GM12878 (cell line): ENCODE results near the gene STRA6. TPM values are rescaled to one million over a fixed set of nuclear protein-coding genes. Genes with fewer than 3 reads are reported as not detected.
"Not testable (repeated sequence)": the region's sequence is repeated elsewhere in the genome, so short reads cannot be mapped to it uniquely, and the experiment has no call there.

Experiments
- ATAC-seq: fragments of 200-7000 bp; cut with Tn5 transposase; 3 replicates; pipeline ENCODE4 v1.9.1; 2020; ENCODE audit warnings: mild to moderate bottlenecking, moderate library complexity
- BruUV-seq: library from RNA; stranded (reverse); fragments of 400-500 nt; replicated peaks from 2 replicates; lab custom pipeline; 2021; lab: Mats Ljungman, UMichigan
- CTCF ChIA-PET: fragments of 300-600 bp; sonication (Branson Sonifier 250); formaldehyde crosslinking; extraction: SDS; loops from one replicate; lab custom pipeline; 2021; ENCODE audit warnings: inconsistent platforms; lab: Yijun Ruan, JAX
- POLR2A ChIA-PET: fragments of 350-600 bp; formaldehyde crosslinking; extraction: SDS; loops from one replicate; lab custom pipeline; 2021; ENCODE audit warnings: inconsistent platforms; lab: Charles Lee
- RAD21 ChIA-PET: fragments of 300-600 bp; sonication (Branson Sonifier 250); formaldehyde crosslinking; loops from one replicate; lab custom pipeline; 2023; ENCODE audit warnings: antibody characterized with exemption; ENCODE audit not compliant: unreplicated experiment; lab: Charles Lee
- SMC1A ChIA-PET: fragments of 300-600 bp; sonication (Branson Sonifier 250); formaldehyde crosslinking; loops from one replicate; lab custom pipeline; 2023; ENCODE audit not compliant: unreplicated experiment, uncharacterized antibody; lab: Charles Lee
- DNase-seq: peaks from one replicate; pipeline ENCODE4 v3.0.0-alpha.2; 2011; ENCODE audit warnings: low read depth, low spot score
- FAIRE-seq: peaks from 3 replicates; lab custom pipeline; 2011; peaks lifted over from hg19 to GRCh38; lab: Jason Lieb, UNC
- H2AFZ ChIP-seq: 2 replicates; pipeline ENCODE4 v1.6.0; 2011; ENCODE audit warnings: low read depth, low read length, control low read depth; ENCODE audit not compliant: control insufficient read depth
- H3K27ac ChIP-seq: 2 replicates; pipeline ENCODE4 v1.5.1; 2011; ENCODE audit warnings: control low read depth; ENCODE audit not compliant: control insufficient read depth, insufficient read depth
- H3K27me3 ChIP-seq, 2 experiments: replicated peaks in 1 of 2; 2 replicates each; pipeline versions ENCODE4 v1.6.0 to v1.6.1; 2011; ENCODE audit warnings: low read length in 1 of 2; ENCODE audit not compliant: control insufficient read depth in 2 of 2, insufficient read depth in 2 of 2
- H3K36me3 ChIP-seq, 2 experiments: 2 replicates each; pipeline ENCODE4 v1.5.1; 2011; ENCODE audit warnings: low read length in 1 of 2; ENCODE audit not compliant: control insufficient read depth in 2 of 2, insufficient read depth in 2 of 2
- H3K4me1 ChIP-seq: 2 replicates; pipeline ENCODE4 v1.6.1; 2011; ENCODE audit warnings: mild to moderate bottlenecking, low read length, moderate library complexity, mixed read lengths; ENCODE audit not compliant: control insufficient read depth, insufficient read depth
- H3K4me2 ChIP-seq: 2 replicates; pipeline ENCODE4 v1.6.0; 2011; ENCODE audit warnings: control low read depth; ENCODE audit not compliant: control insufficient read depth, insufficient read depth
- H3K4me3 ChIP-seq: fragments of 200-600 bp; sonication (generic); 2 replicates; pipeline ENCODE4 v1.5.1; 2016
- H3K79me2 ChIP-seq: 2 replicates; pipeline ENCODE4 v1.6.0; 2011; ENCODE audit warnings: low read length; ENCODE audit not compliant: control insufficient read depth, insufficient read depth
- H3K9ac ChIP-seq: 2 replicates; pipeline ENCODE4 v1.8.0; 2011; ENCODE audit warnings: low read length, control low read depth, mixed read lengths; ENCODE audit not compliant: control insufficient read depth, insufficient read depth
- H3K9me3 ChIP-seq: replicated peaks from 3 replicates; pipeline ENCODE4 v1.5.1; 2011; ENCODE audit warnings: mild to moderate bottlenecking, low read length; ENCODE audit not compliant: control insufficient read depth, insufficient read depth
- H4K20me1 ChIP-seq: 2 replicates; pipeline ENCODE4 v1.6.0; 2011; ENCODE audit not compliant: control insufficient read depth, insufficient read depth
- CBX3 ChIP-seq: fragments of 200-600 bp; sonication (generic); IDR thresholded peaks from 2 replicates; pipeline ENCODE4 v1.6.1; 2016; ENCODE audit warnings: low read depth, borderline replicate concordance
- CHD1 ChIP-seq: IDR thresholded peaks from 2 replicates; pipeline ENCODE4 v1.6.1; 2012; ENCODE audit warnings: low read depth, low read length, improper control_type of control experiment
- FOS ChIP-seq: IDR thresholded peaks from 3 replicates; pipeline ENCODE4 v1.6.1; 2011; ENCODE audit warnings: borderline replicate concordance; ENCODE audit not compliant: insufficient read length; ENCODE audit errors: extremely low read depth
- FOXM1 ChIP-seq: IDR thresholded peaks from 2 replicates; pipeline ENCODE4 v1.6.1; 2012; ENCODE audit warnings: low read depth, mild to moderate bottlenecking, inconsistent platforms, low read length, moderate library complexity
- MTA2 ChIP-seq: fragments of 450-650 bp; IDR thresholded peaks from 2 replicates; pipeline ENCODE4 v1.6.1; 2016; ENCODE audit warnings: low read depth, mild to moderate bottlenecking, moderate library complexity
- NFIC ChIP-seq: IDR thresholded peaks from 2 replicates; pipeline ENCODE4 v1.6.1; 2012; ENCODE audit warnings: low read depth, mild to moderate bottlenecking, inconsistent platforms, low read length, moderate library complexity
- SRF ChIP-seq, 2 experiments: IDR thresholded peaks; 2 replicates each; pipeline ENCODE4 v1.6.1; 2011; ENCODE audit warnings: low read depth in 2 of 2, low read length in 2 of 2, mild to moderate bottlenecking in 1 of 2, moderate library complexity in 1 of 2
- WRNIP1 ChIP-seq: IDR thresholded peaks from 2 replicates; pipeline ENCODE4 v1.6.1; 2011; ENCODE audit warnings: low read depth, low read length, improper control_type of control experiment, borderline replicate concordance
- WGBS: methylation state at CpG from one replicate; pipeline ENCODE4 v1.1.6; 2016; ENCODE audit warnings: low lambda C conversion rate; ENCODE audit not compliant: insufficient replicate concordance, insufficient coverage; ENCODE audit errors: missing lambda C conversion rate; 5-methylcytosine and 5-hydroxymethylcytosine counted together
- in situ Hi-C: fragments of 300-500 bp; cut with MboI; formaldehyde crosslinking; loops from 9 replicates; pipeline ENCODE4 v1.14.3; 2018; ENCODE audit warnings: mixed read lengths
- intact Hi-C: fragments of 100-400 bp; cut with micrococcal nuclease; formaldehyde crosslinking; loops from one replicate; pipeline ENCODE4 v1.14.2; 2022; ENCODE audit not compliant: unreplicated experiment
- polyA plus RNA-seq, 11 experiments: library from polyadenylated mRNA; depleted of rRNA in 4 of 11; unstranded in 6 of 11; stranded (reverse) in 5 of 11; fragments of >200 nt; fragmentation: Nextera tagmentation in 4 of 11; fragmentation: Illumina TruSeq in 1 of 11; extraction: Ambion mirVana in 4 of 11; extraction: Trizol in 1 of 11; gene quantifications; 1 replicate in 1 of 11; 2 replicates in 10 of 11; pipeline versions ENCODE4 v1.2.1 to v1.2.3, GENCODE V29; 2011 to 2016; ENCODE audit warnings: inconsistent platforms in 2 of 11, missing spikeins in 2 of 11, low read depth in 1 of 11
- total RNA-seq, 4 experiments: library from RNA; depleted of rRNA in 3 of 4; stranded (reverse); fragments of >200 nt in 3 of 4; fragmentation: Illumina TruSeq in 1 of 4; extraction: Trizol in 1 of 4; gene quantifications; 2 replicates each; pipeline versions ENCODE4 v1.2.1 to v1.2.3, GENCODE V29; 2013 to 2021
- TF ChIP-seq, protein P1 (sequence below): fragments of 450-650 bp; IDR thresholded peaks from 2 replicates; pipeline ENCODE4 v1.6.1; 2017; ENCODE audit warnings: antibody characterized with exemption, mild to moderate bottlenecking, moderate library complexity

Gene STRA6
- total and polyA plus RNA-seq, 10 of the 15 experiments (the other 5 are each of a cell fraction or from before 2014, with no cell fraction given) = 0.31 to 10.8 (median 5.8) TPM

DNA sequence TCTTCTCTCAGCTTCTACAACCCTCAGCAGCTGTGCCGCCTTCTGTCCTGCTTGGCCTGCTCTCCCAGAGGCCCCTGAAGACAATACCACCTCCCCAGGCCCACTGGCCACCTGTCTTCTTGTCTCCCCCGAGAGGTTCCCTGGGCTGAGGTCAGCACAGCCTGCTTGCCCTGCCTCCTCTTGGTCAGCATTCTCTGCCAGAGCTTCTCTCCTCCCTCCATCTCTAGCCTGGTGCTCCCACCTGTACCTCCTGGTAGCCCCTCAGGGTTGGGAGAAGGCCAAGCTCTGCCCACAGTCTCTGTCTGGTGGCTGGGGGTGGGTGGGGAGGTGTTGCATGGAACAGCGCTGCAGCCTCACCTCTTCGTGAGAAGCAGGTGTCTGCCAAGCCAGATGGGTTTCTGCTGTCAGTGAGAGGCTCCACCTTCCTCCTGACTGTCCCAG is 34.7 kb downstream of the STRA6 start (continued):
- TF ChIP-seq FOS (no peak), CHD1 (no peak)

DNA sequence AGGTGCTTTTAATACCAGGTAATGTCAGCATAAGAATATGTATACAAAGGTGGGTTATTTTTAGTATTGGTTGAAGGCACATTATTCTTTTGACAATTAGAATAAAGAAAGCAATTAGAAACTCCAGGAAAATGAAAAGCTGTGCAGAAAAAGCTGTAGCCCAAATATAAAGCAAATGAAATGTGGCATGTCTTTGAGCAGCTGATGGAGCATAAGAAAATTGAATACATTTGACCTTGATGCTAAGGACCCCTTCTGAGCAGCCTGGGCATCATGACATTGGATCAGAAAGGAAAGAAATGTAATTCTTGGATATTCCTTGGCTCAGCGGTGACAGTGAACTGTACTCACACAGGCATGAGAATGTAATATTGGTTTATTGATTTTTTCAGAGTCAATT is 37.1 kb downstream of the STRA6 start:
- no TSS peak for BruUV-seq
- H4K20me1 ChIP-seq = no peaks in the 10 kb centered on the region
- in situ Hi-C loops = no loop called here
- H3K36me3 ChIP-seq = no peaks in the 10 kb centered on the region
- no peak overlapping the region for H3K9ac ChIP-seq
- POLR2A ChIA-PET = no interaction called here
- RAD21 ChIA-PET = no interaction called here
- no peaks in the 10 kb centered on the region for H3K9me3 ChIP-seq
- CTCF ChIA-PET = interaction anchor here (1.4 kb wide), 1 partner anchor 155 kb away, joined by 3 read pairs; no protein-coding TSS in a partner anchor
- SMC1A ChIA-PET = interaction anchor here (0.7 kb wide), 1 partner anchor 37 kb away, joined by 3 read pairs; the partner anchor contains the start of gene STRA6
- H3K27me3 ChIP-seq = no peaks in the 10 kb centered on the region
- H3K4me1 ChIP-seq = peaks cover 4% of the 10 kb centered on the region; the same call in 1 of the 2 replicates
- FAIRE-seq = no peak
- no peak overlapping the region for H2AFZ ChIP-seq
- intact Hi-C loops = no loop called here
- ATAC-seq = no peak
- TF ChIP-seq NFIC (no peak), WRNIP1 (no peak), SRF (IDR thresholded peaks at IDR 0.05; ENCODE audit: low read depth in 2 of 2, low read length in 2 of 2) (no peak), CBX3 (no peak), FOXM1 (no peak), MTA2 (no peak)
- TF ChIP-seq, protein P1, sequence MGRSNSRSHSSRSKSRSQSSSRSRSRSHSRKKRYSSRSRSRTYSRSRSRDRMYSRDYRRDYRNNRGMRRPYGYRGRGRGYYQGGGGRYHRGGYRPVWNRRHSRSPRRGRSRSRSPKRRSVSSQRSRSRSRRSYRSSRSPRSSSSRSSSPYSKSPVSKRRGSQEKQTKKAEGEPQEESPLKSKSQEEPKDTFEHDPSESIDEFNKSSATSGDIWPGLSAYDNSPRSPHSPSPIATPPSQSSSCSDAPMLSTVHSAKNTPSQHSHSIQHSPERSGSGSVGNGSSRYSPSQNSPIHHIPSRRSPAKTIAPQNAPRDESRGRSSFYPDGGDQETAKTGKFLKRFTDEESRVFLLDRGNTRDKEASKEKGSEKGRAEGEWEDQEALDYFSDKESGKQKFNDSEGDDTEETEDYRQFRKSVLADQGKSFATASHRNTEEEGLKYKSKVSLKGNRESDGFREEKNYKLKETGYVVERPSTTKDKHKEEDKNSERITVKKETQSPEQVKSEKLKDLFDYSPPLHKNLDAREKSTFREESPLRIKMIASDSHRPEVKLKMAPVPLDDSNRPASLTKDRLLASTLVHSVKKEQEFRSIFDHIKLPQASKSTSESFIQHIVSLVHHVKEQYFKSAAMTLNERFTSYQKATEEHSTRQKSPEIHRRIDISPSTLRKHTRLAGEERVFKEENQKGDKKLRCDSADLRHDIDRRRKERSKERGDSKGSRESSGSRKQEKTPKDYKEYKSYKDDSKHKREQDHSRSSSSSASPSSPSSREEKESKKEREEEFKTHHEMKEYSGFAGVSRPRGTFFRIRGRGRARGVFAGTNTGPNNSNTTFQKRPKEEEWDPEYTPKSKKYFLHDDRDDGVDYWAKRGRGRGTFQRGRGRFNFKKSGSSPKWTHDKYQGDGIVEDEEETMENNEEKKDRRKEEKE = no peak
- TF ChIP-seq, all 136 proteins: peak for 0
- Histone ChIP-seq H3K27ac (no peak overlapping the region), H3K4me3 (no peak overlapping the region), H3K4me2 (no peak overlapping the region), H3K79me2 (no peaks in the 10 kb centered on the region)
- DNase-seq = no peak
- 100% methylated on average over 1 of the region's 1 CpG for WGBS

DNA sequence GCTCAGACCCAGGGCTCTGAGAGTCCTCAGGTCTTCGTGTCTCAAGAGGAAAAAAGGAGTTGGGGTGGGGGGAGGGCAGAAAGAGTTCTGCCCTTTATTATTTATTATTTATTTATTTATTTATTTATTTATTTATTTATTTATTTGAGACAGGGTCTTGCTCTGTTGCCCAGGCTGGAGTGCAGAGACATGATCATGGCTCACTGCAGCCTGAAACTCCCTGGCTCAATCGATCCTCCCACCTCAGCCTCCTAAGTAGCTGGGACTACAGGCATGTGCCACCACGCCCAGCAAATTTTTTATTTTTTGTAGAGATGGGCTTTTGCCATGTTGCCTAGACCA is 40.4 kb downstream of the STRA6 start:
- H3K27me3 ChIP-seq, H3K9me3 ChIP-seq, intact Hi-C loops, FAIRE-seq, H3K36me3 ChIP-seq, H3K79me2 ChIP-seq, DNase-seq, BruUV-seq, H2AFZ ChIP-seq, RAD21 ChIA-PET, in situ Hi-C loops, ATAC-seq, H3K9ac ChIP-seq, H3K4me3 ChIP-seq, H4K20me1 ChIP-seq, H3K27ac ChIP-seq, H3K4me2 ChIP-seq: not testable (repeated sequence)
- WGBS = 96% methylated on average over 3 of the region's 3 CpGs
- ChIA-PET CTCF (interaction anchor here (0.5 to 1.3 kb wide), 3 partner anchors 11 to 34 kb away, joined by 3 to 4 read pairs (median 3); partner anchors contain the start of gene ISLR), SMC1A (interaction anchor here (0.6 kb wide), 1 partner anchor 142 kb away, joined by 4 read pairs; no protein-coding TSS in a partner anchor), POLR2A (interaction anchor here (0.6 kb wide), 1 partner anchor 257 kb away, joined by 3 read pairs; no protein-coding TSS in a partner anchor)
- H3K4me1 ChIP-seq = peaks cover 26% of the 10 kb centered on the region
